Body of pancreas (tissue), 4 donors: ENCODE measurements around the gene ASTN2. TPM values are rescaled to one million over a fixed set of nuclear protein-coding genes. Genes with fewer than 3 reads are reported as not detected.

Experiments used
- ATAC-seq: fragments of 150-250 bp; one replicate; pipeline ENCODE4 v1.9.1; 2016
- DNase-seq, 4 donors: peaks; one replicate each; pipeline ENCODE4 v3.0.0-alpha.2; 2019
- H3K27ac ChIP-seq, 4 donors: fragments of 200-600 bp; sonication (generic); 1 replicate in 3 of 4; 2 replicates in 1 of 4; pipeline versions ENCODE4 v1.5.1 to v1.6.1; 2016 to 2019; ENCODE audit warnings: mild to moderate bottlenecking in 1 of 4, mixed read lengths in 1 of 4, moderate library complexity in 1 of 4
- H3K27me3 ChIP-seq, 2 donors: fragments of 200-600 bp; sonication (generic); one replicate each; pipeline ENCODE4 v1.6.0; 2016; ENCODE audit warnings: mild to moderate bottlenecking in 1 of 2
- H3K36me3 ChIP-seq, 2 donors: fragments of 200-600 bp; sonication (generic); replicated peaks in 1 of 2; 2 replicates each; pipeline ENCODE4 v1.5.1; 2016; ENCODE audit warnings: low read depth in 2 of 2; ENCODE audit not compliant: insufficient read depth in 1 of 2
- H3K4me1 ChIP-seq: fragments of 200-600 bp; sonication (generic); one replicate; pipeline ENCODE4 v1.6.0; 2016
- H3K4me3 ChIP-seq, 2 donors: fragments of 200-600 bp; sonication (generic); 1 replicate in 1 of 2; 2 replicates in 1 of 2; pipeline ENCODE4 v1.5.1; 2016 to 2019
- H3K9me3 ChIP-seq, 3 donors: fragments of 200-600 bp; sonication (generic); 1 replicate in 2 of 3; 2 replicates in 1 of 3; pipeline ENCODE4 v1.5.1; 2016
- POLR2A ChIP-seq, 3 donors: fragments of 450-650 bp; IDR thresholded peaks; one replicate each; pipeline ENCODE4 v1.6.1; 2016; ENCODE audit warnings: antibody characterized with exemption in 3 of 3, mild to moderate bottlenecking in 2 of 3
- WGBS, 2 donors: methylation state at CpG; one replicate each; pipeline ENCODE4 v1.1.5; 2017; 5-methylcytosine and 5-hydroxymethylcytosine counted together
- intact Hi-C: fragments of 100-400 bp; cut with DNase I; formaldehyde crosslinking; loops from one replicate; pipeline ENCODE4 v1.15.1; 2023
- total RNA-seq, 2 donors: library from RNA; depleted of rRNA; stranded (reverse); fragments of >200 nt; gene quantifications; one replicate each; pipeline ENCODE4 v1.1.0, GENCODE V29; 2016
- TF ChIP-seq, protein P1 (sequence below), 7 experiments: fragments of 450-650 bp in 4 of 7; fragments of 200-600 bp in 3 of 7; sonication (generic) in 3 of 7; IDR thresholded peaks; one replicate each; pipeline ENCODE4 v1.5.1; 2016 to 2019; ENCODE audit warnings: antibody characterized with exemption in 7 of 7

ASTN2 gene
- total RNA-seq, 2 donors from 2014 or later, result 8.2 to 9.6 TPM

DNA sequence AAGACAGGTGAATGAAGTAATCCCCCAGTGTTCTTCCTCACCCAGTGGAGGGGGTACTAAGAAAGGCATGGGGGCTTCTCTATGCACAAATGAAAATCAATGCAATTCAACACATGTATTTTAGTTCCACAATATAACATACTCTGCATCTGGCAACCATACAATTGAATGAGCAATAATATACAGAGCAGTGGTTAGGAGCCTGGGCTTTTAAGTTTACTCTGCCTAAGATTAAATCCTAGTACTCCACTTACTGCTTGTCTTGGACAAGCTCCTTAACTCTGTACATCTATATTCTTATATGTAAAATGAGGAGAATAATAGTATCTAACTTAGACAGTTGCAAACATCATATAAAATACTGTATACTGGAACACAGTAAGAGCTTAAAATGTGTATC, 923.2 kb downstream of the ASTN2 start:
- H3K9me3 ChIP-seq, result no peaks in the 10 kb centered on the region
- no peak overlapping the region for H3K4me3 ChIP-seq
- TF ChIP-seq, protein P1, sequence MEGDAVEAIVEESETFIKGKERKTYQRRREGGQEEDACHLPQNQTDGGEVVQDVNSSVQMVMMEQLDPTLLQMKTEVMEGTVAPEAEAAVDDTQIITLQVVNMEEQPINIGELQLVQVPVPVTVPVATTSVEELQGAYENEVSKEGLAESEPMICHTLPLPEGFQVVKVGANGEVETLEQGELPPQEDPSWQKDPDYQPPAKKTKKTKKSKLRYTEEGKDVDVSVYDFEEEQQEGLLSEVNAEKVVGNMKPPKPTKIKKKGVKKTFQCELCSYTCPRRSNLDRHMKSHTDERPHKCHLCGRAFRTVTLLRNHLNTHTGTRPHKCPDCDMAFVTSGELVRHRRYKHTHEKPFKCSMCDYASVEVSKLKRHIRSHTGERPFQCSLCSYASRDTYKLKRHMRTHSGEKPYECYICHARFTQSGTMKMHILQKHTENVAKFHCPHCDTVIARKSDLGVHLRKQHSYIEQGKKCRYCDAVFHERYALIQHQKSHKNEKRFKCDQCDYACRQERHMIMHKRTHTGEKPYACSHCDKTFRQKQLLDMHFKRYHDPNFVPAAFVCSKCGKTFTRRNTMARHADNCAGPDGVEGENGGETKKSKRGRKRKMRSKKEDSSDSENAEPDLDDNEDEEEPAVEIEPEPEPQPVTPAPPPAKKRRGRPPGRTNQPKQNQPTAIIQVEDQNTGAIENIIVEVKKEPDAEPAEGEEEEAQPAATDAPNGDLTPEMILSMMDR (IDR thresholded peaks at IDR 0.05), result no peak
- TF ChIP-seq POLR2A (IDR thresholded peaks at IDR 0.05), result no peak
- no peak for DNase-seq
- no peaks in the 10 kb centered on the region for H3K4me1 ChIP-seq
- H3K27ac ChIP-seq, result no peak overlapping the region
- H3K36me3 ChIP-seq, result no peaks in the 10 kb centered on the region
- ATAC-seq, result no peak
- intact Hi-C loops, result loop anchor here (10.0 kb wide), 2 partner anchors 73 to 327 kb away; no protein-coding TSS in a partner anchor
- H3K27me3 ChIP-seq, result no peaks in the 10 kb centered on the region

DNA sequence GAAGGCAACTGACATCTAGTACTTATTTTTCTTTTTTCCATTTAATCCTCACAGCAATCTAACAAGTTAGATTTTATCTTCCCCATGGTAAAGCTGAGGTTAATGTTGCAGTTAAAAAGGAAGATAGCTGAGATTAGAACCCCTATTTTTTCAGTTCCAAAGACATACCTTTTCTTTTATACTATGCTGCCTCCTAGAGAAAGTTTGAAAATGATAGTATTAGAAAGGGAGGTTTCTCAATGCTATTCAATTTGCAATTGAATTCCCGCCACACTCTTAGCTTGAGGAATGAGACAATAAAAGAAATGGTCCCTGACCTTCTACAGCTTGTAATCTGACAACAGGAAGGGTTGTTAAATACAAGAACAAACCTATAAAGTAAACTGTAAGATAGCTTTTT, 923.6 kb downstream of the ASTN2 start:
- H3K27me3 ChIP-seq, result no peaks in the 10 kb centered on the region
- intact Hi-C loops, result loop anchor here (10.0 kb wide), 2 partner anchors 74 to 326 kb away; no protein-coding TSS in a partner anchor
- no peaks in the 10 kb centered on the region for H3K36me3 ChIP-seq
- no peak overlapping the region for H3K27ac ChIP-seq
- no peak overlapping the region for H3K4me3 ChIP-seq
- no peak for TF ChIP-seq POLR2A (IDR thresholded peaks at IDR 0.05)
- TF ChIP-seq, protein P1 (IDR thresholded peaks at IDR 0.05), result peak in 1 of 7 experiments; percentile 22
- ATAC-seq, result no peak
- H3K4me1 ChIP-seq, result no peaks in the 10 kb centered on the region
- DNase-seq, result no peak
- no peaks in the 10 kb centered on the region for H3K9me3 ChIP-seq
- 76 to 78% methylated on average over 1 of the region's 1 CpG for WGBS, 2 donors

DNA sequence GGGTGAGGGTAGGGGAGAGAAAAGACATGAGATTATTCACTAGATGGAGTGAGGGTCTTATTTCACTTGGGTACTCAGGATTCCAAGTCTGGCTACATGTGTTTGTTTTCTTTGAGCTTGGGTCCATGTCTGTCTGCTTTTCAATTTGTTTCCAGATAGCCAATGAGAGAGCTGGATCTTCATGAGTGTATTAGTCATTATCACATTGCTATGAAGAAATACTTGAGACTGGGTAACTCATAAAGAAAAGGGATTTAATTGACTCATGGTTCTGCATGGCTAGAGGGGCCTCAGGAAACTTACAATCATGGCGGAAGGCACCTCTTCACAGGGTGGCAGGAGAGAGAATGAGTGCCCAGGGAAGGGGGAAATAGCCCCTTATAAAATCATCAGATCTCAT, 924.5 kb downstream of the ASTN2 start:
- DNase-seq, result no peak
- Histone ChIP-seq H3K27ac (no peak overlapping the region), H3K27me3 (no peaks in the 10 kb centered on the region), H3K4me1 (no peaks in the 10 kb centered on the region), H3K9me3 (no peaks in the 10 kb centered on the region), H3K36me3 (no peaks in the 10 kb centered on the region), H3K4me3 (no peak overlapping the region)
- TF ChIP-seq, protein P1 (IDR thresholded peaks at IDR 0.05), result no peak
- TF ChIP-seq POLR2A (IDR thresholded peaks at IDR 0.05), result no peak
- intact Hi-C loops, result loop anchor here (10.0 kb wide), 2 partner anchors 74 to 326 kb away; no protein-coding TSS in a partner anchor
- no peak for ATAC-seq
- 100% methylated on average over 1 of the region's 1 CpG for WGBS, 2 donors

DNA sequence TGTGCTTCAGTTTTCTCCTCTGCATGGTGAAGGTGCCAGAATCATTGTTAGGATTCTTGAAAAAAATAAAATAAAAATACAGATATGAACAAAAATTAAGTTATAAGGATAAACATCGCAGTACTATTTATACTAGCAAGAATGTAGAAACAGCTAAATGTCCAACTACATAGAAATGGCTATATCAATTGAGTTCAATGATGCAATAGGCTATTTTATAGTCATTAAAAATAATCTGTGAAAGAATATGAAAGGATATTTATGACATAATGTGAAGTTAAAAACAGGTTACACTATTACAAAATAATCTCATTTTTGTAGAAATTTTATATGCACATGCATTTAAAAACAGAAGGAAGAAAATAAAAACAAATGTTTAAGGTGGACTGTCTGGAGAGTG, 926.5 kb downstream of the ASTN2 start:
- H3K9me3 ChIP-seq, result no peaks in the 10 kb centered on the region
- ATAC-seq (no peak), DNase-seq (no peak)
- 94 to 97% methylated on average over 1 of the region's 1 CpG for WGBS, 2 donors
- H3K4me3 ChIP-seq, result no peak overlapping the region
- H3K36me3 ChIP-seq, result no peaks in the 10 kb centered on the region
- TF ChIP-seq, protein P1 (IDR thresholded peaks at IDR 0.05), result no peak
- TF ChIP-seq POLR2A (IDR thresholded peaks at IDR 0.05), result no peak
- intact Hi-C loops, result no loop called here
- no peaks in the 10 kb centered on the region for H3K27me3 ChIP-seq
- no peaks in the 10 kb centered on the region for H3K4me1 ChIP-seq
- H3K27ac ChIP-seq, result no peak overlapping the region

DNA sequence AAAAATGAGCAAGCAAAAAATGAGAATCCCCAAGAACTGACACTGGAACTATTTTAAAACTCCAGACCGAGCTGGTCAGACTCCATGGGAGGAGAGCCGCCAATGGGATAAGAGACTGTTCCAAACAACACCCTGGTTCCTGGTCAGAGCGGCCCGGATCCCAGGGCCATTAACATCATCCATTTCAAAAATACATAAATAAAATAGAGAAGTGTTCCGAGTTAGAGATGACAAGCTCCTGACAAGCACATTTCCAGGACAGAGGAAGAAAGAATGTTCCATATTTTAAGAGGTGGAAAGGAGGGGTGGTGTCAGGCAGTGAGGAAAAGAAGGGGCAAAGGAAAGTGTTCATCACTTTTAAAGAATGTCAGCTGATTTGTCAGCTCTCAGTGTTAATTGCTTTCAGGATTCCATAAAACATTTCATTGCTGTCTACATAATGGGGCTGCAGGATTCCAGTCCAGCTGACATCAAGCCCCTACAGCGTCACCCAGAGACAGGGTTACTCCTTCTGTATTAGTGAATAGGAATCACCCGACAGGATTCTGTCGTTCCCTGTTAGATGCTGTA, 930.3 kb downstream of the ASTN2 start:
- TF ChIP-seq, protein P1 (IDR thresholded peaks at IDR 0.05), result no peak
- no peak for TF ChIP-seq POLR2A (IDR thresholded peaks at IDR 0.05)
- no peaks in the 10 kb centered on the region for H3K36me3 ChIP-seq
- WGBS, 2 donors, result 92 to 95% methylated on average over 8 of the region's 8 CpGs
- H3K9me3 ChIP-seq, result no peaks in the 10 kb centered on the region
- no peaks in the 10 kb centered on the region for H3K4me1 ChIP-seq
- no peaks in the 10 kb centered on the region for H3K27me3 ChIP-seq
- no peak for DNase-seq
- intact Hi-C loops, result no loop called here
- no peak for ATAC-seq
- no peak overlapping the region for H3K4me3 ChIP-seq
- H3K27ac ChIP-seq, result no peak overlapping the region
